A549 (cell line): Measurements from ENCODE around the gene HSP90B1.

Experiments
- CEBPB ChIP-seq, 2 experiments: fragments of >200 bp in 1 of 2; sonication (Bioruptor Twin) in 1 of 2; formaldehyde crosslinking in 1 of 2; IDR thresholded peaks; 2 replicates each; pipeline ENCODE4 v1.6.1; 2012 to 2016
- CHD2 ChIP-seq: fragments of 150-350 bp; IDR thresholded peaks from 2 replicates; pipeline ENCODE4 v1.6.1; 2014; ENCODE audit warnings: low read length; ENCODE audit not compliant: partially characterized antibody
- KDM1A ChIP-seq: fragments of 200-600 bp; sonication (generic); IDR thresholded peaks from 2 replicates; pipeline ENCODE4 v1.6.1; 2016; ENCODE audit warnings: low read depth, mild to moderate bottlenecking
- MAZ ChIP-seq: fragments of 150-350 bp; IDR thresholded peaks from 2 replicates; pipeline ENCODE4 v1.6.1; 2014; ENCODE audit warnings: antibody characterized with exemption, low read depth, low read length, borderline replicate concordance
- NR3C1 ChIP-seq: fragments of >200 bp; sonication (Bioruptor Twin); formaldehyde crosslinking; IDR thresholded peaks from 3 replicates; pipeline ENCODE4 v1.6.1; 2017
- POLR2A ChIP-seq: IDR thresholded peaks from 2 replicates; pipeline ENCODE4 v1.6.1; 2012; ENCODE audit warnings: mild to moderate bottlenecking, low read length
- RCOR1 ChIP-seq: fragments of 150-350 bp; IDR thresholded peaks from 2 replicates; pipeline ENCODE4 v1.6.1; 2014; ENCODE audit warnings: antibody characterized with exemption, low read length, low read depth
- TF ChIP-seq, protein P1 (sequence below): fragments of 150-350 bp; IDR thresholded peaks from 2 replicates; pipeline ENCODE4 v1.6.1; 2014; ENCODE audit warnings: low read depth, mild to moderate bottlenecking, low read length
- TF ChIP-seq, protein P2 (sequence below): fragments of >200 bp; sonication (Bioruptor Twin); formaldehyde crosslinking; IDR thresholded peaks from 3 replicates; pipeline ENCODE4 v1.5.1; 2016
- TF ChIP-seq, protein P3 (sequence below): IDR thresholded peaks from 2 replicates; pipeline ENCODE4 v1.6.1; 2012
- TF ChIP-seq, protein P4 (sequence below): fragments of 200-600 bp; sonication (generic); IDR thresholded peaks from 2 replicates; pipeline ENCODE4 v1.6.1; 2016; ENCODE audit warnings: antibody characterized with exemption, mild to moderate bottlenecking, moderate library complexity

DNA sequence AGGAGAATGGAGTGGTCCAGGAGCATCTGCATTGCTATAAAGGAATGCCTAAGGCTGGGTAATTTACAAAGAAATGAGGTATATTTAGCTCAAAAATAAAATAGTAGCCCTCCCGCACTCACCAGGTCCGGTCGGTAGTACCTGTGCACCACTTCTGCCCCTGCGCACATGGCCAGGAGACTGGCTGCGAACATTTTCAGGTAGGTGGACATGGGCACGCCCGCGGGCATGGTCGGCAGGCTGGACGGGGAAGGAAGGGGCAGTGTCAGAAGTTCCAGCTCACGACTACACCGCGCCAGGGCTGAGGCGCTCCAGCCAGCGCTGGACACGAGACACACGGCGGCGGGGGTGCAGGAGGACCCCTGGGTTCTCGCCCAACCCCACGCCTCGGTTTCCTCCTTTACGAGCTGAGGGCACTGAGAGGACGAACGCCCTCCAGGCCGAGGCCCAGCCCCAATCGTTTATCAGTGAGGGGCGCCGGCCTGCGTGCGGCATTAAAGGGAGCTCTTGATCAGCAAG, 26.4 kb downstream of the HSP90B1 start:
- TF ChIP-seq, protein P1, sequence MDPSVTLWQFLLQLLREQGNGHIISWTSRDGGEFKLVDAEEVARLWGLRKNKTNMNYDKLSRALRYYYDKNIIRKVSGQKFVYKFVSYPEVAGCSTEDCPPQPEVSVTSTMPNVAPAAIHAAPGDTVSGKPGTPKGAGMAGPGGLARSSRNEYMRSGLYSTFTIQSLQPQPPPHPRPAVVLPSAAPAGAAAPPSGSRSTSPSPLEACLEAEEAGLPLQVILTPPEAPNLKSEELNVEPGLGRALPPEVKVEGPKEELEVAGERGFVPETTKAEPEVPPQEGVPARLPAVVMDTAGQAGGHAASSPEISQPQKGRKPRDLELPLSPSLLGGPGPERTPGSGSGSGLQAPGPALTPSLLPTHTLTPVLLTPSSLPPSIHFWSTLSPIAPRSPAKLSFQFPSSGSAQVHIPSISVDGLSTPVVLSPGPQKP, result no peak
- no peak for TF ChIP-seq NR3C1
- no peak for TF ChIP-seq RCOR1
- TF ChIP-seq, protein P2, sequence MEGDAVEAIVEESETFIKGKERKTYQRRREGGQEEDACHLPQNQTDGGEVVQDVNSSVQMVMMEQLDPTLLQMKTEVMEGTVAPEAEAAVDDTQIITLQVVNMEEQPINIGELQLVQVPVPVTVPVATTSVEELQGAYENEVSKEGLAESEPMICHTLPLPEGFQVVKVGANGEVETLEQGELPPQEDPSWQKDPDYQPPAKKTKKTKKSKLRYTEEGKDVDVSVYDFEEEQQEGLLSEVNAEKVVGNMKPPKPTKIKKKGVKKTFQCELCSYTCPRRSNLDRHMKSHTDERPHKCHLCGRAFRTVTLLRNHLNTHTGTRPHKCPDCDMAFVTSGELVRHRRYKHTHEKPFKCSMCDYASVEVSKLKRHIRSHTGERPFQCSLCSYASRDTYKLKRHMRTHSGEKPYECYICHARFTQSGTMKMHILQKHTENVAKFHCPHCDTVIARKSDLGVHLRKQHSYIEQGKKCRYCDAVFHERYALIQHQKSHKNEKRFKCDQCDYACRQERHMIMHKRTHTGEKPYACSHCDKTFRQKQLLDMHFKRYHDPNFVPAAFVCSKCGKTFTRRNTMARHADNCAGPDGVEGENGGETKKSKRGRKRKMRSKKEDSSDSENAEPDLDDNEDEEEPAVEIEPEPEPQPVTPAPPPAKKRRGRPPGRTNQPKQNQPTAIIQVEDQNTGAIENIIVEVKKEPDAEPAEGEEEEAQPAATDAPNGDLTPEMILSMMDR, result no peak
- TF ChIP-seq KDM1A, result no peak
- TF ChIP-seq CEBPB (IDR thresholded peaks at IDR 0.05), result no peak
- TF ChIP-seq CHD2, result no peak
- TF ChIP-seq, protein P3, sequence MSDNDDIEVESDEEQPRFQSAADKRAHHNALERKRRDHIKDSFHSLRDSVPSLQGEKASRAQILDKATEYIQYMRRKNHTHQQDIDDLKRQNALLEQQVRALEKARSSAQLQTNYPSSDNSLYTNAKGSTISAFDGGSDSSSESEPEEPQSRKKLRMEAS, result no peak; the same call in 1 of the 2 replicates
- TF ChIP-seq, protein P4, sequence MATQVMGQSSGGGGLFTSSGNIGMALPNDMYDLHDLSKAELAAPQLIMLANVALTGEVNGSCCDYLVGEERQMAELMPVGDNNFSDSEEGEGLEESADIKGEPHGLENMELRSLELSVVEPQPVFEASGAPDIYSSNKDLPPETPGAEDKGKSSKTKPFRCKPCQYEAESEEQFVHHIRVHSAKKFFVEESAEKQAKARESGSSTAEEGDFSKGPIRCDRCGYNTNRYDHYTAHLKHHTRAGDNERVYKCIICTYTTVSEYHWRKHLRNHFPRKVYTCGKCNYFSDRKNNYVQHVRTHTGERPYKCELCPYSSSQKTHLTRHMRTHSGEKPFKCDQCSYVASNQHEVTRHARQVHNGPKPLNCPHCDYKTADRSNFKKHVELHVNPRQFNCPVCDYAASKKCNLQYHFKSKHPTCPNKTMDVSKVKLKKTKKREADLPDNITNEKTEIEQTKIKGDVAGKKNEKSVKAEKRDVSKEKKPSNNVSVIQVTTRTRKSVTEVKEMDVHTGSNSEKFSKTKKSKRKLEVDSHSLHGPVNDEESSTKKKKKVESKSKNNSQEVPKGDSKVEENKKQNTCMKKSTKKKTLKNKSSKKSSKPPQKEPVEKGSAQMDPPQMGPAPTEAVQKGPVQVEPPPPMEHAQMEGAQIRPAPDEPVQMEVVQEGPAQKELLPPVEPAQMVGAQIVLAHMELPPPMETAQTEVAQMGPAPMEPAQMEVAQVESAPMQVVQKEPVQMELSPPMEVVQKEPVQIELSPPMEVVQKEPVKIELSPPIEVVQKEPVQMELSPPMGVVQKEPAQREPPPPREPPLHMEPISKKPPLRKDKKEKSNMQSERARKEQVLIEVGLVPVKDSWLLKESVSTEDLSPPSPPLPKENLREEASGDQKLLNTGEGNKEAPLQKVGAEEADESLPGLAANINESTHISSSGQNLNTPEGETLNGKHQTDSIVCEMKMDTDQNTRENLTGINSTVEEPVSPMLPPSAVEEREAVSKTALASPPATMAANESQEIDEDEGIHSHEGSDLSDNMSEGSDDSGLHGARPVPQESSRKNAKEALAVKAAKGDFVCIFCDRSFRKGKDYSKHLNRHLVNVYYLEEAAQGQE, result no peak
- no peak for TF ChIP-seq POLR2A
- TF ChIP-seq MAZ, result no peak
